Stimulated activated CD8-positive, alpha-beta memory T cell treated with anti-CD3 and anti-CD28 coated beads, Interleukin-4, amount 100 ng/mL, for 24 hours (primary cell): Measurements from ENCODE around the gene DVL1.
A peak's percentile ranks its signal among the peaks of the same experiment; 100 is the strongest.

ENCODE experiments used
- DNase-seq: peaks from one replicate; pipeline ENCODE4 v3.0.0-alpha.2; 2020; ENCODE audit warnings: low read depth

Gene DVL1

DNA sequence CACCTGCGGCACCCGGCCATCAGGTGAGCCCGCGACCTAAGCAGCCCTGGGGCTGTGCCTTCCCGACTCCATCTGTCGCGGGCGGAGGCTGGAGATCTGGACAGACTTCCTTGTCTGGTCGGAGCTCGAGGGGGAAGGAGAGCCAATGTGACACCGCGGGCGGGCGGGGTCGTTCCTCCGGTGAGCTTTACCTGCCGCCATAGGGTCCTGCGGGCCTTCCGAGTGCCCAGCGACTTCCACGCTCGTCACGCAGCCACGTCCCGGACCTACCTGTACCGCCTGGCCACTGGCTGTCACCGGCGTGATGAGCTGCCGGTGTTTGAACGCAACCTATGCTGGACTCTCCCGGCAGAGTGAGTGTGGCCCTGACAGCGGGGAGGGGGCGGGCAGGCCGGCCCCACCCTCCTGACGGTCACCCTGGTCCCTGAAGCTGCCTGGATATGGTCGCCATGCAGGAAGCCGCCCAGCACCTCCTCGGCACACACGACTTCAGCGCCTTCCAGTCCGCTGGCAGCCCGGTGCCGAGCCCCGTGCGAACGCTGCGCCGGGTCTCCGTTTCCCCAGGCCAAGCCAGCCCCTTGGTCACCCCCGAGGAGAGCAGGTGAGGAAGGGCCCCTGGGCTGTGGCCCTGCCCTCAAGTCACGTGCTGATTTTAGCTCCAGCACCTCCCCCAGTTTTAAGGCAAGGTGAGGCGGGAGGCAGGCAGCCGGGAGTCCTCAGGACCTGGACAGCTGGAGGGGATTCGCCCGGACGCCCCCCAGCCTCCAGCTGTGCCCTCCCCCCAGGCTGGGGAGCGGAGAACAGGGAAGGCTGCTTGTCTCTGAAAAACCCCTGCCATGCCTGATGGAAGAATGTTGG is 39.7 kb downstream of the DVL1 start:
- no peak for DNase-seq

DNA sequence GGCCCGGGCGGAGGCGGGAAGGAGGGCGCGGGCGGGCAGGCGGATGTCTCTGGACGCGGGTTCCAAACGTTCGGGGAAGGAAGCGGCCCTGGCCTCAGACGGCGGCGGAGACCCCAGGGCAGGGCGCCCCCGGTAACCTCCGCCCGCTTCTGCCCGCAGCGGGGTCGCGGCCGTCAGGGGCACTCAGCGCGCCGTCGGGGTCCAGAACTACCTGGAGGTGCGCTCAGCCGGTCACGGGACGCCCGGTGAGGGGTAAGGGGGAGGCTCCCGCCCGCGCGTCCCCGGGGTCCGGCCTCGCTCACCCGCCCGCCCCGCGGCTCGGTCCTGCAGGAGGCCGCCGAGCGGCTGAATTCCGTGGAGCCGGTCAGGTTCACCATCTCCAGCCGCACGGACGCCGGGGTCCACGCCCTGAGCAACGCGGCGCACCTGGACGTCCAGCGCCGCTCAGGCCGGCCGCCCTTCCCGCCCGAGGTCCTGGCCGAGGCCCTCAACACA is 40.4 kb downstream of the DVL1 start:
- no peak for DNase-seq

DNA sequence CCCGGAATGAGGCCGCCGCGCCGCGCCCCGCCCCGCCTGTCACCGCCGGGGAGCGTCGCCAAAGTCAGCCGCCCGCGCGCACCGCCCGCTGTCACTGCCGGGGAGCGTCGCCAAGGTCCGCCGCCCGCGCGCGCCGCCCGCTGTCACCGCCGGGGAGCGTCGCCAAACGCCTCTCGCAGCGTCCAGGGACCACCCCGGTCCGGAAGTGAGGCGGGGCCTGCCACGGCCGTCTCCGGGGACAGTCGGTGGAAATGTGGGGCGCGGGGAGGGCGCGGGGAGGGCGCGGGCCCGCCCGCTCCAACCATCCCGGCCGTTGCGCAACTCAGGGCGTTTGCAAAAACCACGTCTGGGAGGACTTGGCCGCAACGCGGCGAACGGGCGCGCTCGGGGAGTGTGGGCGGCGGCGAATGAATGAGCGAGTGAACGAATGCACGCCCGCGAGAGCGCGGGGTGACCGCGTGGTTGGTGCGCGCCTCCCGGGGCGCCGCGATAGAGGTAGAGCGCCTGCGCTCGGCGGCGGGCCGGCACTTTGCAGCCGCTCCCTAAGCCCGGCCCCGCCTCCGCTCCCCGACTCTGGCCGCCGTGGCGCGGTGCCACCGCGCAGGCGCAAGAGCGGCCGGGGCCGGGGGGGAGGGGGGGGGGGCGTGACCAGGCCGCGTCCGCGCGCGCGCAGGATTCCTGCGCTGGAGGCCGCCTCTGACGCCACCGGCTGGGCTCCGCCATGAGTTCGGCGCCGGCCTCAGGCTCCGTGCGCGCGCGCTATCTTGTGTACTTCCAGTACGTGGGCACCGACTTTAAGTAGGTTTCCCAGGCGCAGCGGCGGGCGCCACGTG is 41.1 kb downstream of the DVL1 start, which contains the start of the genes ACAP3 and PUSL1:
ACAP3 (minus strand) TSS at position 8 of the 833 bp plus-strand sequence. CDS start 115 bp downstream, outside the sequence.
PUSL1 (plus strand) TSS at position 675 of the 833 bp plus-strand sequence; CDS start at position 722, 47 bp downstream.
- peak; percentile 81 for DNase-seq

DNA sequence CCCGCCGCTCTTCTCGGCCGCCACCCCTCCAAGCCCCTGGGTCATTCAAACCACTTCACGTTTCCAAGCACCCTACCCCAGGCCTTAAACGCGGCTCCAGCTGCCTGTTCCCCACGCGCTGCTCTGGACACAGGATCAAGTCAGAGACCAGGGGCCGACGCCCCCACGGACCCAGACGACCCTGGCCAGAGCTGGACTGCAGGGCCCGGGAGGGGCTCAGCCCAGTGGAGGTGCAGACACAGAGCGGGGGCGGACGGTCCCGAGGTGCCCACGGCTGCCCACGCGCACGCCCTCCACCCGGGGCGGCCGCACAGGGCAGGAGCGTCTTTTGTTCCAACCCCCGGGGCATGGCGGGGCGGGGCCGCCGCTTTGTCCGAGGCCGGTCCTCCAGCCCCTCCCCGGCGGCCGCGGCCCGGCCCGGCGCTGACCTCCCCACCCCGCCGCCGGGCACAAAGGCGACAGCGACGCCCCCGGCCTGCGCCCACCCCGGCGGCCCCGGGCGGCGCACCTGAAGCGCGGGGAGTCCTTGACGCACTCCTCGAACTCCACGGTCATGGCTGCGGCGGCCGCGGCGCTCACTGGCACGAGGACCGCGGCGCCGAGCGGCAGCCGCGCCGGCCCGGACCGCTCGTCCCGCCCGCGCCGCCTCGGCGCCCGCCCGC is 41.8 kb downstream of the DVL1 start:
- DNase-seq = no peak

DNA sequence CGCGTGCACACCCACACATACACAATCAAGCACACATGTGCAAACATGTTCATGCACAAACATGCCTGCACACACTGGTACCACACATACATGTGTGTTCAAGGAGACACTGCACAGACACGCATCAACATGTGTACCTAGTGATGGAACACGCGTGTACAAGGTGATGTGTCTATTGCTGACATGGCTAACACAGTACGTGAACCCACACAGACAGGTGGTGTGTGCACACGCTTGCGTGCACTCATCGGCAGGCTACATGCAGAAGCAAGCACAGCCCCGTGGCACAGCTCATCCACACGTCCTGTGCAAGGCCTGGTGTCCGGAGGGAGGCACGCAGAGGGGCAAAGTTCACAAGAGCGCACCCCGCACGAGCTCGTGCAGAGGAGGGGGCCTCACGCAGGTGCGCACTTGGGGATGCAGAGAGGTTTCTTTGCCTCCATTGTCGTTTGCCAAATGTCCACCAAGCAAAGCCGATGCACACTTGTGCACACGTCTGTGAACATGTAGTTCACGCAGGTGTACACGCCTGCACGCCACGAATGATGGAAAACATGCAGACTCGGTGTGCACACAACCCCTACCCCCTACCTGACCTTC is 42.5 kb downstream of the DVL1 start:
- no peak for DNase-seq

DNA sequence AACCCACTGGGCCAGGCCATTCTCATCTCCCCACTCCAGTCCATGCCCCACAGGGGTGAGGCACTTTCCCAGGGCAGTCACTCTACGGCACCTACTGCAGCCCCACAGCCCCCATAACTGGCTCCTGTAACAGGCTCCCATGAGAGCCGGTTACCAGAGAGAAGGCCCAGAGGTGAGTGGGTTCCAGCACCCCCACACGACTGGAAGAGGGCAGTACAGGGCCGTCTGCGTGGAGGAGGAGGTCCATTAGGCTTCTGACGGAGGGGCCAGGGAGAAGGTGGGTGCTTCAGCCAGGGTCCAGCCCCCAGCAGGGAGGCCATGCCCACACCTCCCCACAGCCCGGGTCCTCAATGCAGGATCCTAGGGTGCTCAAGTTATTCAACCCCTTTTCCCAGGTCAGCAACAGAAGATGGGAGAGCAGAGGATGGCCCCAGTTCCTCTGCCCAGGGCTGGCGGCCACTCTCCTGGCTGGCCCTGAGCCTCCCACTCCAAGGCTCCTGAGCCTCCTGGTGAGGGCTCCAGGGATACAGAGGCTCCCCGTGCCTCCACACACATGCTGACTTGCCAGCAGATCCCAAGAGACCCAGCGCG is 43.1 kb downstream of the DVL1 start:
- no peak for DNase-seq

DNA sequence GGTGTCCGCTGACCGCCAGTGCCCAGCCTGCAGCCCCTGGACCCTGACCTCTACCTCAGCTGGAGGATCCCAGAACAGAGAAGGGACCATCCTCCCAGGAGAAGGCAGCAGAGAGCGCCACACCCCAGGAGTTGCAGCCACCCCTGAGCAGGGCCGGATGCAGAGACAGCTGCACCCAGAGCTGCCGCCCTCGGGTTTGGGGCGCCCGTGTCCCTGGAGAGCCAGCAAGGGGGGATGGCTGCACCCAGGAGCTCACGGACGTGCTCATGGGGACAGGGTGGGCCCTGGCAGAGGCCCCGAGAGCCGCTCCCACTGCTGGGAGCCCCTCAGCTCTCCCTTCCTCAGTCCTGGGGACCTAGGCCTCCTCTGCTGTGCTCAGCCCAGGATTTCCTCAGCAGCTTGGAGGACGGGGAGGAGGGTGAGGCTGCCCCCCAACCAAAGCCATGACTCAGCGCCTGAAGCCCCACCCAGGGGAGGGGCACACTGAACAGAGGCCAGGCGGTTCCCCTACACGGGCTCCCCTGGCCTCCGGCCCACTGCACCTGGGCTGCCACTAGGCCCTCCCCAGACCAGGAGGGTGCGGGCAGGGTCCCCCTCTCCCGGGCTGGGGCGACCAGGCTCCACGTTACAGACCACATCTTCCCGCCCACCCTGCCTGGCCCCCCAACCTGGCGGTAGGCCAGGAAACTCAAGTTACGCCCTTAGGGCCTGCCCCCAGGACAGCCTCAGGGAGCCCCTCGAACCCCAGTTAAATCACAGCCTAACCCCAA is 43.7 kb downstream of the DVL1 start:
- peak; percentile 66 for DNase-seq

DNA sequence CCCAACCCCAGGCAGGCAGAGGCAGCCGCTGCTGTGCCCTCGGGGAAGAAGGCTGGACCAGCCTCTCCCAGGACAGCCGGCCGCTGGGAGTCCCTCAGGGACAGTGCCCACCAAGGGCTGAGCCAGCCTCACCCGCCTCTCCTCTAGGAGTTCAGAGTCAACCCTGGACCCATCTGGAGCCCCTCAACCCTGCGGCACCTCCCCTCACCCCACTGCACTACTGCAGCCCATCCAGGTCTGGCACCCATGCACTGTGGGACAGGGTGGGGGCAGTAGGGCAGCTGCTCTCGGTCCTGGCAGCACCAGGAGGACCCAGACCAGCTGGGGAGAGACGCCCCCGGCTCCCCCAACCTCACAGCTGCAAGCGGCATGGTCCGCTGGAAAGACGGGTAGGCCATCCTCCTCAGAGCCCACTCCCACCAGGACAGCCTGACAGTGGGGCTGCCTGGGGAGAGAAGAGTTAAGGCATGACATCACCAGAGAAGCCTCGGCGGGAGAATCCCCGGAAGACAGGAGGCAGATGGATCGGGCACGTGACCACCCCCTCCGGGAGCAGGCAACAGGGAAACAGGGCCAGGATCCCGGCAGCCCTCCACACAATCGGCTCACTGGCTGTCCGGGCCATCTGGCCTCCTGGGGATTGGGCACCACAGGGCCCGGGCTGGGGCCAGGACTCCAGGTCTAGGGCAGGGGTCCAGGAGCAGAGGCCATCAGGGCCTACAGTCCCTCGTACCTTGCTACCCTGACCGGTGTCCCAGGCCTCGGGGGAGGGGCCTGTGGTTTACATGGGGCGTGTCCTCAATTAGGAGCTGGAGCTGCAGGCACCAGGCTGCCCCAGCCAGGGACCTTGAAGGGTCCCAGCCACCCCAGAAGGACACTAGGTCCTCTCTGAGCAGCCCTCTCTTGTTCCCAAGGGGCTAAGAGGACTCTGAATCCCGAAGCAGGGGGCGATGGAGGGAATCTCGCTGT is 44.6 kb downstream of the DVL1 start:
- no peak for DNase-seq

DNA sequence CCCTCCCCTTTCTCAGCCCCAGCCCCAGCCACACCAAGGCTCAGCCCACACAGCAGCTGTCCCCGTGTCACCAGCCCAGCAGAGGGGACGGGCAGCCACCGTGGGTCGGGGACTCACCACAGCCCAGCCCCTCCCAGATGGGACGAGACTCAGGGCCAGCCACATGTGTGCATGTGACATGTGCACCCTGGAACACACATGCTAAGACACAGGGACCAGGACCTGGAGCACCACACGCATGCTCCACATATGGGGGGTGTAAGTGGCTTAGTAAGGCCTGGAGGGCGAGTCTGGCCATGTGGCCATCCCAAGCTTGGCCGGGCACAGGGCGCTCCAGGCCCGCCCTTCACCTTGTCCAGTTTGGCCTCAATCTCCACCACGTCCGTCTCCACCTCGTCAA is 45.5 kb downstream of the DVL1 start:
- no peak for DNase-seq

DNA sequence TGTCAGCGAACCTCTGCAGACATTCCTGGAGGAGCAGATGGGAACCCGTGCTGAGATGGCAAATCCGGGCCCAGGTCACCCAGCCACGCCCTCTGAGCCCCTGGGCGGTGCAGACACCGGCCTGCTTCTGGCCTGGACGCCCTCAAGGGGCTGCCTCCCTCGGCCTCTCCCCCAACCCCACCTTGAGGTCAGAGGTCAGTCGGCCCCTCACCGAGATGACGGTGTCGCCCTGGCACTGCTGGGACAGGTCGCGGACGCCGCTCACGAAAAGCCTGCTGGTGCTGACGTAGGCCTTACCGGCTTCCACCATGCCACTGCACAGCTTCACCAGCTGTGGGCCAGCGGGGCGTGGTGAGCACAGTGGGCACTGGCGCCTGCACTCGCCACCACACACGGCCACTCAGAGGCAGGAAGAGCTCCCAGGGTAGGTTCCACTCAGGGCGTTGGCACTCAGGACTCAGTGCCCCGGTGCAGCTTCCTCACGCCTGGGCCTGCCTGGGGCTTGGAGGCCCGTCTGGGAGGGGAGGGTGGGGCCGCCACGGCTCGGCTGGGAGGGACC is 46.2 kb downstream of the DVL1 start:
- DNase-seq = no peak

DNA sequence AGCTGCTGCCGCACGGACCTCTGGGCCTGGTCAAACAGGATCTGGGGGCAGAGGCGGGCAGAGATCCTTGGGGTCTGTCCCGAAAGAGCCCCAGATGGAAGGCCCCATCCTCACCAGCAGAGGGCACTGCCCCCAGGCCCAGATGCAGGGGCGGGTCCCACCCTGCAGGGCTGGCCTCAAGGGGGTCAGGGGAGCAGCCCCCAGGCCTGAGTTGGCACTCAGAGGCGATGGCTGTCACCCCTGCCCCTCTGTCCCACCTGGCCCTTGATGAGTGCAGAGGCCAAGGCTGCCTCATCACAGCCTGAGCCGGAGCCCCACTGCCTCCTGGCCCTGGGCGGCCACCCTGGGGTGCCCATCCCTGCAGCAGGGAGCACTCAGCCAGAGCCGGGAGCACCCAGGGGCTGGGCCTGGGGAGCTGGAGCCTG is 47.2 kb downstream of the DVL1 start:
- no peak for DNase-seq

DNA sequence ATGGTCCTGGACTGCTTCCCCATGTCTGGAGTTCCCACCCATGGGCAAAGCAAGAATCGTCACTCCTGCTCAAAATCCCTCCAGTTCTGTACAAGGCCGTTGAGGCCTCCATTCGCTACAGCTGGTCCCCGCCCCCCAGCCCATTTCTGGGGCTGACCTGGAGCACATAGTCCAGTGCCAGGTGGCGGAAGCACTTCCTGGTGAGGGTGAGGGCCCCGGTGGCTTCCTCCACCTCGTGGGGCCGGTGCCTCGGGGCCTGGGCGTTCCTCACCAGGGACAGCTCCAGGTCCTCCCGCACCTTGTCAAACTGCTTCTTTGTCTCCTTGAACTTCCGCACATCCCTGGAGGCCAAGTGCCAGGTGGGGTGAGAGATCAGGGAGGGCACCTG is 48.9 kb downstream of the DVL1 start:
- no peak for DNase-seq

DNA sequence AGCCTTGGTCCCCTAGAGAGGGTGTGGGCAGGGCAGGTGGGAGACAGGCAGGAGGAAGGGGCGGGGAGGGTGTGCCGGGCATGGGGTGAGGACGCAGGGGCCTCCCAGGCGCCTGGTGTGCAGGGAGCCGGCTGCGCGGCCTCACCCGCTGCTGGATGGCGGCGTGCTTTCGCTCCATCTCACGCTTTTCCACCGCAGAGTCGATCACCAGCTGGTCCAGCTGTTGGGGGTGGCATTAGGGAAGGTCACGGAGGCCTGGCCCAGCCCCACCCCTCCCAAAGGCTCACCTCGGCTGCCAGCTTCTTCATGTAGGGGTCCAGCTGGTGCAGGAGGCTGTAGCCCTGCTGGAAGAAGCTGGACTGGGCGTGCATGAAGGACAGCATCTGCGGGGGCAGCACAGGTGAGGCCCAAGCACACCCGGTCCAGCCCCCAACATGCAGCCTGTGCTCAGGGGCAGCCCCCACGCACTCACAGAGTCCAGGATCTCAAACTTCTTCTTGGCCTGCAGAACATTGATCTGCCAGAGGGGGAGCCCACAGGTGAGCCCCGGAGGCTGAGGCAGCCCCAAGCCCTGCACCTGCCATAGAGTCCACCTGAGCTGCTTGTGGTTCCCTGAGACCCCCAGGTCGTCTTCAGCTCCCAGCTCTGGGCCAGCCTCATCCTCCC is 49.4 kb downstream of the DVL1 start:
- DNase-seq = no peak

DNA sequence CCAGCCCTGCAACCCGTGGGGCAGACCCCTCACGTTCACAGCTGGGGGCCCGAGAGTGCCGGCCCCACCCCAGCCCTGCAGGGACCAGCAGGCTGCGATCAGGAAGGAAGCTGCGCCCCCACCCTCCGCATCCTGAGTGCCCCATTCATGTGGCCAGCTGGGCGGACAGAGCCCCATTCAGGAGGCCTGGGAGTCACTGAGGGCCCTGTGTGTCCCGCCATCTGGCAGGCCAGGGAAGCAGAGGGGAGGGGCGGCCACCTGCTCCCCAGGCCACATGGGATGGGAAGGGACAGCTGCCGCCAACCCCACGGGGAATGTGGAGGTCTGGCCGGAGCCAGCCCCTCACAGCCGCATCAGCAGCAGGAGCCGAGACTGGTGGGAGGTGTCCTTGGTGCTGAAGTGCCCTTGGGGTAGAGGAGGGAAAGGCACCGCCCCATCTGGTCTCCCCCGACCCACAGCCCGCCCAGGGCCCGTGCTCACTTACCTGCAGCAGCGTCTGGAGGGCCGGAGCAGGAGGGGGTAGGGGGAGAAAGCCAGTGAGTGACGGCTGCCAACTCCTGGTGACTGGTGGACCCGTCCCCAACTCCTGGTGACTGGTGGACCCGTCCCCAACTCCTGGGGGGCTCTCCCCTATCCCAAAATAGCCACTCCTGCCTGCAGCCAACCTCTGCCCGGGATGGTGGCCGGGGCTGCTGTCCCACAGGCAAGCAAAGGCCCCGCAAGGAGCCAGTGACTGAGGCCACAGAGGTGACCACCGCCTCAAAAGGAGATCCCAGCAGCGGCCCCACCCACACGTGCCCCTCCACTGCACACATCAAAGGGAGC is 50.1 kb downstream of the DVL1 start:
- no peak for DNase-seq

DNA sequence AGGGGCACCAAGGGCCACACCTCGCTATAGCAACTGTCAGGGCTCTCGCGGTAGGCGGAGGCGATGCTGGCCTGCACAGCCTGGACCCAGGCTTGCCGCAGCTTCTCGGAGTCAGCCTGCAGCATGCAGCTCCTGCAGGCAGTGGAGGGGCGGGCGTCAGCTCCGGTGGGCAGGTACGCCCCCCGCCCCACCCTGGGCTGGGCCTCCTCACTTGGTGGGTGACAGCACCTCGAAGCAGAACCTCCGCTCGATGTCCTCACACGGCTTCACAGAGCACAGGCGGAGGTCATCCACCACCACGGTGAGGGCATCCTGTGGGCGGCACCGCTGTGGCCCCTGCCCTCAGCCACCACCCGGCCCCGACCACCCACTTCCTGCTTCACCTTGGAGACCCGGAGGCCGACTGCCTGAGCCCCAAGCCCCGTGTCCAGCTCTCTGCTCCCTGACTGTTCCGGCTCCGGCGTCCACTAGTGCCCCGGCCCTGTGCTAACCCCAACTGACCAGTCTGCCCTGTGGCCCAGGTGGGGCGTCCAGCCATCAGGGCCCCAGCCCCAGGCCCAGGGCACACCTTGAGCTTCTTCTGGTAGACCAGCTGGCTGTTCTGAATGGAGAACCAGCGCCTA is 51.3 kb downstream of the DVL1 start:
- no peak for DNase-seq

DNA sequence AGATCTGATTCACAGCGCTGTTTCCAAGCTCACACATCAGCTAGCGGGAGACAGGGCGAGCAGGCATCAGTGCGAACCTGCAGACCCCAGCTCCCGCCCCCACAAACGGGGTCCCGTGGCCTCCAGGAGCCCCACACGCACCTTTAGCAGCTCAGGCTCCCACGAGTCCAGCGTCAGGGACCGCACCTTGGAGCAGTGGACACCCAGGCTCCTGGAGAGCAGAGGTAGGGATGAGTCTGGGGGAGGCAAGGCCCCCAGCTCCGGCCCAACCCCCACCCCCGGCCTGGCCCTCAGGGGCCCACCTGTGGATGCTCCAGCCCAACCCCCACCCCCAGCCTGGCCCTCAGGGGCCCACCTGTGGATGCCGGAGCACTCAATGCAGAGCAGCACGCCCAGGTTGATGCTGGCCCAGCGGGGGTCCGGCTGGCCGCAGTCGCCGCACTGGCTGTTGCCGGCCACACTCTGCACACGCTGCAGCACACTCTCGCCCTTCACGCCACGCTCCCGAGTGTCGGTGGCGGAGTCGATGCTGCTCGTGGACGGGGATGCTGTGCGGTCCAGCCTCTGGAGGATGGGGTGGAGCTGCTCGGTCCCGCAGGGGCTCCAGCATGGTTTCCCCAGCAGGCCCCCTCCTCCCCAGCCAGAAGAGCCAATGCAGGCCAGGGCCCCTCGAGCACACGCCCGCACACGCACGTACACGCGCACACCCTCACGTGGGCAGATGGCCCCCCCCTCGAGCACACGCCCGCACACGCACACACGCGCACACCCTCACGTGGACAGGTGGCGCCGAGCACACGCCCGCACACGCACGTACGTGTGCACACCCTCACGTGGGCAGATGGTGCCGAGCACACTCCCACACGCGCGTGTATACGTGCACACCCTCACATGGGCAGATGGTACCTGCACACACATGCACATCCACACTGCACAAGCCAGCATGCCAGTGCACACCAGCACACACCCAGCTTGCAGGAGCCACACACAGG is 52.9 kb downstream of the DVL1 start:
- DNase-seq = no peak
